K562 (cell line): ENCODE data around the gene KCNC3. TPM values are rescaled to one million over a fixed set of nuclear protein-coding genes. Genes with fewer than 3 reads are reported as not detected.

Experiments used
- FOXK2 ChIP-seq, 2 experiments: fragments of 450-650 bp; IDR thresholded peaks in 1 of 2; conservative IDR thresholded peaks in 1 of 2; 2 replicates each; pipeline ENCODE4 v1.6.1; 2016; ENCODE audit warnings: low read depth in 2 of 2, mild to moderate bottlenecking in 1 of 2
- GABPB2 ChIP-seq: fragments of 250-450 bp; sonication (Bioruptor Pico); conservative IDR thresholded peaks from 2 replicates; pipeline ENCODE4 v1.5.1; 2021; ENCODE audit warnings: mild to moderate bottlenecking
- GATAD2A ChIP-seq: fragments of 450-650 bp; IDR thresholded peaks from 2 replicates; pipeline ENCODE4 v1.6.1; 2017
- MAZ ChIP-seq, 2 experiments: fragments of 450-650 bp in 1 of 2; sonication (generic) in 1 of 2; formaldehyde crosslinking; IDR thresholded peaks in 1 of 2; conservative IDR thresholded peaks in 1 of 2; 2 replicates each; pipeline versions ENCODE4 v1.4.0 to v1.5.0; 2020; ENCODE audit warnings: mild to moderate bottlenecking in 1 of 2, missing genetic modification reagents in 1 of 2
- MCM5 ChIP-seq: fragments of 450-650 bp; IDR thresholded peaks from 2 replicates; pipeline ENCODE4 v1.6.1; 2016; ENCODE audit warnings: low read depth
- RBM15 ChIP-seq: fragments of 200-400 bp; formaldehyde crosslinking; IDR thresholded peaks from 2 replicates; pipeline ENCODE4 v1.6.1; 2018; ENCODE audit warnings: mild to moderate bottlenecking, low read length, moderate library complexity; ENCODE audit not compliant: insufficient read depth
- RHOXF2B ChIP-seq: fragments of 250-450 bp; sonication (Bioruptor Pico); conservative IDR thresholded peaks from 2 replicates; pipeline ENCODE4 v1.5.1; 2021
- TAF1 ChIP-seq: IDR thresholded peaks from 2 replicates; pipeline ENCODE4 v1.6.1; 2011; ENCODE audit warnings: mild to moderate bottlenecking, low read length, moderate library complexity; ENCODE audit not compliant: insufficient read depth, control insufficient read depth, severe bottlenecking; ENCODE audit errors: extremely low read depth
- TFAM ChIP-seq: fragments of 250-450 bp; sonication (Bioruptor Pico); conservative IDR thresholded peaks from 2 replicates; pipeline ENCODE4 v1.5.0; 2021; ENCODE audit warnings: mild to moderate bottlenecking, moderate library complexity
- XRCC3 ChIP-seq: fragments of 450-650 bp; IDR thresholded peaks from 2 replicates; pipeline ENCODE4 v1.6.1; 2017; ENCODE audit warnings: mild to moderate bottlenecking, moderate library complexity
- ZBTB1 ChIP-seq: sonication (generic); formaldehyde crosslinking; IDR thresholded peaks from 2 replicates; pipeline ENCODE4 v1.8.1; 2023; ENCODE audit warnings: missing genetic modification reagents, low read depth, mild to moderate bottlenecking, borderline replicate concordance
- ZNF134 ChIP-seq: fragments of 250-450 bp; sonication (Bioruptor Pico); conservative IDR thresholded peaks from 2 replicates; pipeline ENCODE4 v1.4.0; 2020
- ZNF143 ChIP-seq: sonication (generic); formaldehyde crosslinking; IDR thresholded peaks from 2 replicates; pipeline ENCODE4 v1.9.0; 2022; ENCODE audit warnings: mild to moderate bottlenecking, missing genetic modification reagents
- ZNF584 ChIP-seq: fragments of 200-800 bp; sonication (Bioruptor generic); IDR thresholded peaks from 2 replicates; pipeline ENCODE4 v1.6.1; 2016; ENCODE audit warnings: low read depth, mild to moderate bottlenecking, missing genetic modification characterization, missing compliant biosample characterization
- polyA plus RNA-seq, 8 experiments: library from polyadenylated mRNA; depleted of rRNA in 4 of 8; stranded (reverse) in 5 of 8; unstranded in 3 of 8; fragments of >200 nt; fragmentation: Nextera tagmentation in 2 of 8; fragmentation: Illumina TruSeq in 1 of 8; extraction: Ambion mirVana in 2 of 8; extraction: Trizol in 1 of 8; gene quantifications; 2 replicates each; pipeline versions ENCODE4 v1.2.1 to v1.2.3, GENCODE V29; 2011 to 2014; ENCODE audit warnings: inconsistent platforms in 1 of 8, missing spikeins in 1 of 8
- total RNA-seq, 7 experiments: library from RNA; depleted of rRNA in 6 of 7; stranded (reverse); fragments of >200 nt in 6 of 7; fragmentation: Illumina TruSeq in 2 of 7; extraction: Trizol in 2 of 7; gene quantifications; 2 replicates each; pipeline versions ENCODE4 v1.2.1 to v1.2.3, GENCODE V29; 2011 to 2021; ENCODE audit warnings: low replicate concordance in 1 of 7
- TF ChIP-seq, protein P1 (sequence below): sonication (generic); formaldehyde crosslinking; IDR thresholded peaks from 2 replicates; pipeline ENCODE4 v1.4.0; 2020; ENCODE audit warnings: mild to moderate bottlenecking, missing genetic modification reagents
- TF ChIP-seq, protein P2 (sequence below), 2 experiments: fragments of 450-650 bp in 1 of 2; sonication (generic) in 1 of 2; formaldehyde crosslinking in 1 of 2; IDR thresholded peaks; 2 replicates each; pipeline versions ENCODE4 v1.7.1 to v1.9.0; 2016 to 2022; ENCODE audit warnings: inconsistent platforms in 1 of 2, mild to moderate bottlenecking in 1 of 2, missing genetic modification reagents in 1 of 2
- TF ChIP-seq, protein P3 (sequence below): fragments of 250-450 bp; sonication (Bioruptor Pico); IDR thresholded peaks from 2 replicates; pipeline ENCODE4 v1.5.0; 2021

KCNC3 gene
- total and polyA plus RNA-seq, 9 of the 15 experiments (the other 6 are each of a cell fraction or from before 2014, with no cell fraction given): 0.03 to 26.2 (median 2.0) TPM

DNA sequence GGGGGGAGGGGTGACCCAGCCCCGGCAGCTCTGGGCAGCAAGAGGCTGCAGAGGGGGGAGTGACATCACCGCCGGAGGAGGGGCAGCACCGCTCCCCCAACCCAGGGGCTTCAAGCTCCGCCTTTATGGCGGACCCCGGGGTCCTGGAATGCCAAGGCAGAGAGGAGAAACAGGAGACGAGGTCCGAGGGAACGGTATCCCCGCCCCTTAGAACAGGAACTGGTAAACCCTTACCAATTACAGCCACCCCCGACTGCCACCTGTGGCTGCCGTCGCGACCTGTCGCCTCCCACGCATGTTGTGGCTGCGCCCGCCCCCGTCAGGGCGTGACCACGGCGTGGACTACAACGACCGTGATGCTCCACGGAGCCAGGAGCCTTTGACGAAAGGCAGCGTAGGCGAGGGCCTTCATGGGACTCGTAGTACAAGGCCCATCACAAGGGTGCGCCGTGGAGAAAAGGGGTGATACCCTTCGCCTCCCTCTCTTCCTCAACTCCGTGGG is 4.1 kb upstream of the KCNC3 start (continued):
- TF ChIP-seq MAZ (CRISPR knock-in tag; conservative IDR thresholded peaks at IDR 0.05 in 1 of 2, IDR thresholded peaks at IDR 0.05 in 1 of 2) (peak in 1 of 2 experiments; percentile 65; a peak in 3 of 4 replicates), TAF1 (no peak), ZBTB1 (no peak; the same call in 1 of the 2 replicates), TFAM (no peak), ZNF134 (no peak), FOXK2 (conservative IDR thresholded peaks at IDR 0.05 in 1 of 2, IDR thresholded peaks at IDR 0.05 in 1 of 2; ENCODE audit: low read depth in 2 of 2) (peak; percentile 89 to 93), GATAD2A (0 out of 2 replicates have a peak, but pooled peaks have one; percentile 15), RHOXF2B (CRISPR knock-in tag) (no peak; the same call in 1 of the 2 replicates), MCM5 (no peak), RBM15 (no peak), ZNF584 (CRISPR knock-in tag) (no peak), XRCC3 (no peak), GABPB2 (no peak), ZNF143 (CRISPR knock-in tag) (peak; percentile 100)
- TF ChIP-seq, protein P1, sequence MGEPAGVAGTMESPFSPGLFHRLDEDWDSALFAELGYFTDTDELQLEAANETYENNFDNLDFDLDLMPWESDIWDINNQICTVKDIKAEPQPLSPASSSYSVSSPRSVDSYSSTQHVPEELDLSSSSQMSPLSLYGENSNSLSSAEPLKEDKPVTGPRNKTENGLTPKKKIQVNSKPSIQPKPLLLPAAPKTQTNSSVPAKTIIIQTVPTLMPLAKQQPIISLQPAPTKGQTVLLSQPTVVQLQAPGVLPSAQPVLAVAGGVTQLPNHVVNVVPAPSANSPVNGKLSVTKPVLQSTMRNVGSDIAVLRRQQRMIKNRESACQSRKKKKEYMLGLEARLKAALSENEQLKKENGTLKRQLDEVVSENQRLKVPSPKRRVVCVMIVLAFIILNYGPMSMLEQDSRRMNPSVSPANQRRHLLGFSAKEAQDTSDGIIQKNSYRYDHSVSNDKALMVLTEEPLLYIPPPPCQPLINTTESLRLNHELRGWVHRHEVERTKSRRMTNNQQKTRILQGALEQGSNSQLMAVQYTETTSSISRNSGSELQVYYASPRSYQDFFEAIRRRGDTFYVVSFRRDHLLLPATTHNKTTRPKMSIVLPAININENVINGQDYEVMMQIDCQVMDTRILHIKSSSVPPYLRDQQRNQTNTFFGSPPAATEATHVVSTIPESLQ: peak; percentile 28; the same call in 1 of the 2 replicates
- TF ChIP-seq, protein P2, sequence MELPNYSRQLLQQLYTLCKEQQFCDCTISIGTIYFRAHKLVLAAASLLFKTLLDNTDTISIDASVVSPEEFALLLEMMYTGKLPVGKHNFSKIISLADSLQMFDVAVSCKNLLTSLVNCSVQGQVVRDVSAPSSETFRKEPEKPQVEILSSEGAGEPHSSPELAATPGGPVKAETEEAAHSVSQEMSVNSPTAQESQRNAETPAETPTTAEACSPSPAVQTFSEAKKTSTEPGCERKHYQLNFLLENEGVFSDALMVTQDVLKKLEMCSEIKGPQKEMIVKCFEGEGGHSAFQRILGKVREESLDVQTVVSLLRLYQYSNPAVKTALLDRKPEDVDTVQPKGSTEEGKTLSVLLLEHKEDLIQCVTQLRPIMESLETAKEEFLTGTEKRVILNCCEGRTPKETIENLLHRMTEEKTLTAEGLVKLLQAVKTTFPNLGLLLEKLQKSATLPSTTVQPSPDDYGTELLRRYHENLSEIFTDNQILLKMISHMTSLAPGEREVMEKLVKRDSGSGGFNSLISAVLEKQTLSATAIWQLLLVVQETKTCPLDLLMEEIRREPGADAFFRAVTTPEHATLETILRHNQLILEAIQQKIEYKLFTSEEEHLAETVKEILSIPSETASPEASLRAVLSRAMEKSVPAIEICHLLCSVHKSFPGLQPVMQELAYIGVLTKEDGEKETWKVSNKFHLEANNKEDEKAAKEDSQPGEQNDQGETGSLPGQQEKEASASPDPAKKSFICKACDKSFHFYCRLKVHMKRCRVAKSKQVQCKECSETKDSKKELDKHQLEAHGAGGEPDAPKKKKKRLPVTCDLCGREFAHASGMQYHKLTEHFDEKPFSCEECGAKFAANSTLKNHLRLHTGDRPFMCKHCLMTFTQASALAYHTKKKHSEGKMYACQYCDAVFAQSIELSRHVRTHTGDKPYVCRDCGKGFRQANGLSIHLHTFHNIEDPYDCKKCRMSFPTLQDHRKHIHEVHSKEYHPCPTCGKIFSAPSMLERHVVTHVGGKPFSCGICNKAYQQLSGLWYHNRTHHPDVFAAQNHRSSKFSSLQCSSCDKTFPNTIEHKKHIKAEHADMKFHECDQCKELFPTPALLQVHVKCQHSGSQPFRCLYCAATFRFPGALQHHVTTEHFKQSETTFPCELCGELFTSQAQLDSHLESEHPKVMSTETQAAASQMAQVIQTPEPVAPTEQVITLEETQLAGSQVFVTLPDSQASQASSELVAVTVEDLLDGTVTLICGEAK (IDR thresholded peaks at IDR 0.05): no peak
- TF ChIP-seq, protein P2 (CRISPR knock-in tag; IDR thresholded peaks at IDR 0.05): no peak
- TF ChIP-seq, protein P3, sequence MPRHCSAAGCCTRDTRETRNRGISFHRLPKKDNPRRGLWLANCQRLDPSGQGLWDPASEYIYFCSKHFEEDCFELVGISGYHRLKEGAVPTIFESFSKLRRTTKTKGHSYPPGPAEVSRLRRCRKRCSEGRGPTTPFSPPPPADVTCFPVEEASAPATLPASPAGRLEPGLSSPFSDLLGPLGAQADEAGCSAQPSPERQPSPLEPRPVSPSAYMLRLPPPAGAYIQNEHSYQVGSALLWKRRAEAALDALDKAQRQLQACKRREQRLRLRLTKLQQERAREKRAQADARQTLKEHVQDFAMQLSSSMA (CRISPR knock-in tag): no peak
